Neuronal stem cell (in vitro differentiated cells): ENCODE measurements around the gene SEMA3B. TPM values are rescaled to one million over a fixed set of nuclear protein-coding genes. Genes with fewer than 3 reads are reported as not detected.

Experiments used
- DNase-seq: peaks from one replicate; pipeline ENCODE4 v3.0.0-alpha.2; 2013; ENCODE audit warnings: low spot score
- H2AFZ ChIP-seq: one replicate; pipeline ENCODE4 v1.6.1; 2013; ENCODE audit warnings: mild to moderate bottlenecking, low read length, inconsistent platforms
- H2AK5ac ChIP-seq: 2 replicates; pipeline ENCODE4 v1.6.1; 2013; ENCODE audit warnings: low read depth, mild to moderate bottlenecking, inconsistent platforms, low read length, moderate library complexity, mixed read lengths
- H2BK120ac ChIP-seq: 2 replicates; pipeline ENCODE4 v1.6.1; 2013; ENCODE audit warnings: low read depth, mild to moderate bottlenecking, inconsistent platforms, low read length, moderate library complexity, mixed read lengths
- H2BK12ac ChIP-seq: one replicate; pipeline ENCODE4 v1.6.1; 2013; ENCODE audit warnings: low read length, inconsistent platforms
- H2BK15ac ChIP-seq: 2 replicates; pipeline ENCODE4 v1.6.1; 2013; ENCODE audit warnings: mild to moderate bottlenecking, low read length, inconsistent platforms, mixed read lengths
- H2BK5ac ChIP-seq: one replicate; pipeline ENCODE4 v1.6.1; 2013; ENCODE audit warnings: inconsistent platforms, mild to moderate bottlenecking, low read length, moderate library complexity
- H3K14ac ChIP-seq: one replicate; pipeline ENCODE4 v1.6.1; 2013; ENCODE audit warnings: low read length, inconsistent platforms
- H3K18ac ChIP-seq: 2 replicates; pipeline ENCODE4 v1.6.1; 2013; ENCODE audit warnings: low read length, inconsistent platforms
- H3K23ac ChIP-seq: 2 replicates; pipeline ENCODE4 v1.6.1; 2013; ENCODE audit warnings: low read depth, mild to moderate bottlenecking, mixed read lengths, low read length, inconsistent platforms; ENCODE audit not compliant: poor library complexity
- H3K27ac ChIP-seq: replicated peaks from 3 replicates; pipeline ENCODE4 v1.5.1; 2013; ENCODE audit warnings: low read length, inconsistent platforms
- H3K27me3 ChIP-seq, 3 experiments: 2 replicates each; pipeline ENCODE4 v1.6.1; 2013; ENCODE audit warnings: low read length in 3 of 3, mild to moderate bottlenecking in 2 of 3, inconsistent platforms in 1 of 3, low read depth in 1 of 3, mixed read lengths in 1 of 3, moderate library complexity in 1 of 3; ENCODE audit not compliant: control insufficient read depth in 3 of 3, insufficient read depth in 3 of 3
- H3K36me3 ChIP-seq, 2 donors: replicated peaks in 1 of 2; 2 replicates each; pipeline ENCODE4 v1.6.1; 2013; ENCODE audit warnings: low read length in 2 of 2; ENCODE audit not compliant: control insufficient read depth in 2 of 2, insufficient read depth in 2 of 2
- H3K4ac ChIP-seq: 2 replicates; pipeline ENCODE4 v1.6.1; 2013; ENCODE audit warnings: inconsistent platforms, mild to moderate bottlenecking, low read length, moderate library complexity
- H3K4me1 ChIP-seq, 2 donors: 1 replicate in 1 of 2; 2 replicates in 1 of 2; pipeline ENCODE4 v1.6.1; 2013; ENCODE audit warnings: low read length in 2 of 2, low read depth in 1 of 2; ENCODE audit not compliant: control insufficient read depth in 2 of 2, insufficient read depth in 1 of 2
- H3K4me2 ChIP-seq: one replicate; pipeline ENCODE4 v1.6.1; 2013; ENCODE audit warnings: mild to moderate bottlenecking, low read length, inconsistent platforms; ENCODE audit not compliant: insufficient read depth, poor library complexity, severe bottlenecking
- H3K4me3 ChIP-seq, 2 donors: 2 replicates each; pipeline ENCODE4 v1.5.1; 2013; ENCODE audit warnings: low read length in 2 of 2, mild to moderate bottlenecking in 2 of 2, inconsistent platforms in 1 of 2, moderate library complexity in 1 of 2
- H3K79me1 ChIP-seq: one replicate; pipeline ENCODE4 v1.6.1; 2013; ENCODE audit warnings: low read depth, mild to moderate bottlenecking, inconsistent platforms, low read length, moderate library complexity
- H3K9ac ChIP-seq: one replicate; pipeline ENCODE4 v1.6.1; 2013; ENCODE audit warnings: mild to moderate bottlenecking, low read depth, low read length, inconsistent platforms; ENCODE audit not compliant: poor library complexity
- H3K9me3 ChIP-seq, 2 donors: replicated peaks in 1 of 2; 2 replicates each; pipeline versions ENCODE3 to v1.6.1; 2013; ENCODE audit warnings: low read length in 2 of 2, mild to moderate bottlenecking in 2 of 2, inconsistent platforms in 1 of 2, low read depth in 1 of 2, mixed read lengths in 1 of 2, moderate library complexity in 1 of 2; ENCODE audit not compliant: control insufficient read depth in 2 of 2, insufficient read depth in 1 of 2
- H4K8ac ChIP-seq: one replicate; pipeline ENCODE4 v1.6.1; 2013; ENCODE audit warnings: low read depth, mild to moderate bottlenecking, inconsistent platforms, low read length, moderate library complexity
- H4K91ac ChIP-seq: one replicate; pipeline ENCODE4 v1.6.1; 2013; ENCODE audit warnings: low read length, low read depth, mild to moderate bottlenecking, inconsistent platforms; ENCODE audit not compliant: poor library complexity
- WGBS, 2 donors: extraction: QIAGEN DNeasy Blood & Tissue Kit; methylation state at CpG; one replicate each; pipeline ENCODE4 v1.1.7; 2013; ENCODE audit warnings: missing lambda C conversion rate in 2 of 2, mixed read lengths in 1 of 2; ENCODE audit not compliant: insufficient read length in 2 of 2, insufficient replicate concordance in 1 of 2; ENCODE audit errors: extremely low coverage in 2 of 2; 5-methylcytosine and 5-hydroxymethylcytosine counted together
- small RNA-seq: library from polyadenylated mRNA; stranded (forward); fragments of <200 nt; extraction: miRNeasy Mini kit (QIAGEN cat#:217004); gene quantifications from one replicate; pipeline ENCODE3, GENCODE V24; 2013; ENCODE audit not compliant: insufficient read depth

Gene SEMA3B

DNA sequence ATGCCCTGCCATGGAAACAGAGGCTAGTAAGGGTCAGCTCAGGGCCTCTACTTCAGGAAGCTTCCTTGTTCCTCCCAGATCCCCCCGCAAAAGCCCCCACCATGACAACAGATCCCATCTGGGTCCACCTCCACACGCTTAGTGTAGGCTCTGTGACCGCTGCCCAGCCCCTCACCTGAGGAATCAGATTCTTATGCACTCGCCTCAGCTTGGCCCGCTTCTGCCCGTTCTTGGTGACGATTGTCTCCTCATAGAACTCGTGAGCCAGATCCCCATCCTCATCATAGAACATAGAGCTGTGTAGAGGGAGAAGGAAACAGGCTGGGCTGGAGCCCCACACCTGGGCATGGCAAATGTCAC lies 57.2 kb downstream of the SEMA3B start:
- no peak overlapping the region for H3K4me2 ChIP-seq
- no peaks in the 10 kb centered on the region for H3K9me3 ChIP-seq
- no peak overlapping the region for H3K23ac ChIP-seq
- peaks cover 20% of the 10 kb centered on the region in 2 donors for H3K4me1 ChIP-seq
- H4K91ac ChIP-seq: no peak overlapping the region
- WGBS, 2 donors: no CpG with 5 or more reads among the region's 8 CpGs
- H3K27me3 ChIP-seq: no peaks in the 10 kb centered on the region
- no peak overlapping the region for H2BK12ac ChIP-seq
- H2BK120ac ChIP-seq: no peak overlapping the region
- H3K4ac ChIP-seq: no peak overlapping the region
- H3K14ac ChIP-seq: no peak overlapping the region
- H3K9ac ChIP-seq: no peak overlapping the region
- H2BK5ac ChIP-seq: no peak overlapping the region
- no peak overlapping the region for H4K8ac ChIP-seq
- H2BK15ac ChIP-seq: no peak overlapping the region
- no peak overlapping the region for H2AK5ac ChIP-seq
- no peak overlapping the region for H3K4me3 ChIP-seq
- DNase-seq: no peak
- H3K18ac ChIP-seq: no peak overlapping the region
- H3K27ac ChIP-seq: no peak overlapping the region
- peaks cover 10% of the 10 kb centered on the region for H3K79me1 ChIP-seq
- no peak overlapping the region for H2AFZ ChIP-seq
- peaks cover 29 to 51% of the 10 kb centered on the region in 2 donors for H3K36me3 ChIP-seq

DNA sequence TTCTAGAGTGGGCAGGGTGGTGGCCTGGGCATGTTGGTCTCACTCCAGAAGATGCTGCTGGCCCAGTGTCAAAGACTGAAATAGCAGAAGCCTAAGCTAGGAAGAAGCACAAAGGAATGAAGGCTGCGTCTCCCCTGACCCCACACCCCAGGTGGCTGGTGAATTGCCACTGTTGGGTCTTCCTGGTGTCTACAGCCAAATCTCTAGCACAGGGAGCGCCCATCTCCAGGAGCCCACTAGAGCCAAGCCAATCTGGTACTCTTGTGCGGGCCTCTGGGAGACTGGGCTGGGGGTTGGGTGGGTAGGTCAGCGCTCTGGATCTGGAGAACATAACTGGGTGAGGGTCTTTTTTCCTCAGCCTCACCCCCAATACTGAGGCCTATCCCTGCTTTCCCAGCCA lies 58.2 kb downstream of the SEMA3B start:
- Histone ChIP-seq H4K91ac (no peak overlapping the region), H3K4me1 (peaks cover 17% of the 10 kb centered on the region in 2 donors), H2BK5ac (peak overlapping the region; percentile 26), H3K27ac (no peak overlapping the region), H3K4me2 (peak overlapping the region; percentile 94), H3K27me3 (no peaks in the 10 kb centered on the region), H3K14ac (no peak overlapping the region), H3K4me3 (peak overlapping the region; percentile 74 to 98), H3K23ac (no peak overlapping the region), H2AK5ac (no peak overlapping the region), H2BK12ac (no peak overlapping the region), H2BK120ac (no peak overlapping the region), H4K8ac (no peak overlapping the region), H3K9me3 (no peaks in the 10 kb centered on the region), H3K9ac (no peak overlapping the region), H2BK15ac (no peak overlapping the region), H2AFZ (no peak overlapping the region), H3K18ac (no peak overlapping the region), H3K79me1 (peaks cover 10% of the 10 kb centered on the region), H3K36me3 (peaks cover 39 to 61% of the 10 kb centered on the region in 2 donors), H3K4ac (no peak overlapping the region)
- DNase-seq: no peak
- no CpG with 5 or more reads among the region's 4 CpGs for WGBS, 2 donors

Small RNA genes within 50 kb of the gene (small RNA-seq; reads per million reads assigned to genes)
- not detected for gene MIR5787
